H1 (cell line): ENCODE data around the gene LANCL2. TPM values are rescaled to one million over a fixed set of nuclear protein-coding genes. Genes with fewer than 3 reads are reported as not detected.

Experiments
- CTCF ChIA-PET: fragments of 300-600 bp; sonication (Branson Sonifier 250); formaldehyde crosslinking; loops from one replicate; lab custom pipeline; 2021; ENCODE audit not compliant: partially characterized antibody; lab: Charles Lee
- POLR2A ChIA-PET: fragments of 300-600 bp; sonication (Branson Sonifier 250); formaldehyde crosslinking; loops from one replicate; lab custom pipeline; 2021; ENCODE audit warnings: inconsistent platforms; ENCODE audit not compliant: partially characterized antibody; lab: Charles Lee
- DNase-seq, 2 experiments: peaks; one replicate each; pipeline versions ENCODE4 v3.0.0 to v3.0.0-alpha.2; 2010 to 2022; ENCODE audit warnings: low spot score in 2 of 2, low read depth in 1 of 2, mixed read lengths in 1 of 2
- FAIRE-seq: peaks from 2 replicates; lab custom pipeline; 2011; peaks lifted over from hg19 to GRCh38; lab: Jason Lieb, UNC
- H2AFZ ChIP-seq: 2 replicates; pipeline ENCODE4 v1.8.1; 2012; ENCODE audit warnings: low read length, inconsistent platforms
- H2AK5ac ChIP-seq: 2 replicates; pipeline ENCODE4 v1.6.1; 2013; ENCODE audit warnings: low read depth, low read length
- H2BK120ac ChIP-seq: replicated peaks from 2 replicates; pipeline ENCODE3; 2013; ENCODE audit warnings: low read depth, low read length, inconsistent platforms
- H2BK12ac ChIP-seq: 2 replicates; pipeline ENCODE4 v1.6.1; 2013; ENCODE audit warnings: low read depth, low read length
- H2BK15ac ChIP-seq: 2 replicates; pipeline ENCODE4 v1.6.1; 2013; ENCODE audit warnings: low read length
- H2BK20ac ChIP-seq: 2 replicates; pipeline ENCODE4 v1.6.1; 2013; ENCODE audit warnings: low read length
- H2BK5ac ChIP-seq: 2 replicates; pipeline ENCODE4 v1.6.1; 2013; ENCODE audit warnings: low read depth, low read length
- H3K14ac ChIP-seq: 2 replicates; pipeline ENCODE4 v1.6.1; 2013; ENCODE audit warnings: inconsistent platforms; ENCODE audit not compliant: insufficient read length
- H3K18ac ChIP-seq: 2 replicates; pipeline ENCODE4 v1.6.1; 2013; ENCODE audit warnings: low read length; ENCODE audit errors: extremely low read depth
- H3K23ac ChIP-seq: 2 replicates; pipeline ENCODE4 v1.6.1; 2013; ENCODE audit warnings: inconsistent platforms; ENCODE audit not compliant: insufficient read length
- H3K23me2 ChIP-seq: 2 replicates; pipeline ENCODE4 v1.6.1; 2013; ENCODE audit warnings: low read depth, low read length
- H3K27ac ChIP-seq: 2 replicates; pipeline ENCODE4 v1.6.1; 2011; ENCODE audit warnings: low read depth, low read length, inconsistent platforms
- H3K27me3 ChIP-seq, 4 experiments: replicated peaks in 1 of 4; 1 replicate in 1 of 4; 2 replicates in 3 of 4; pipeline versions ENCODE4 v1.6.1 to v1.8.1; 2011 to 2013; ENCODE audit warnings: low read length in 3 of 4, mild to moderate bottlenecking in 3 of 4, inconsistent platforms in 2 of 4, mixed read lengths in 2 of 4, moderate library complexity in 1 of 4; ENCODE audit not compliant: control insufficient read depth in 3 of 4, insufficient read depth in 3 of 4; ENCODE audit errors: extremely low read depth in 1 of 4
- H3K36me3 ChIP-seq, 4 experiments: 2 replicates each; pipeline versions ENCODE4 v1.6.1 to v1.8.1; 2011 to 2013; ENCODE audit warnings: mild to moderate bottlenecking in 4 of 4, low read length in 3 of 4, moderate library complexity in 2 of 4, control low read depth in 1 of 4, inconsistent platforms in 1 of 4; ENCODE audit not compliant: insufficient read depth in 4 of 4, control insufficient read depth in 2 of 4
- H3K4ac ChIP-seq: replicated peaks from 2 replicates; pipeline ENCODE3; 2013; ENCODE audit warnings: low read length, low read depth, mixed read lengths, inconsistent platforms; ENCODE audit not compliant: insufficient read length
- H3K4me1 ChIP-seq, 4 experiments: replicated peaks in 1 of 4; 1 replicate in 1 of 4; 2 replicates in 3 of 4; pipeline versions ENCODE4 v1.6.1 to v1.8.1; 2011 to 2013; ENCODE audit warnings: low read length in 3 of 4, inconsistent platforms in 2 of 4, mixed read lengths in 1 of 4; ENCODE audit not compliant: insufficient read depth in 4 of 4, control insufficient read depth in 3 of 4
- H3K4me2 ChIP-seq, 2 experiments: 2 replicates each; pipeline versions ENCODE4 v1.6.1 to v1.8.1; 2011 to 2013; ENCODE audit warnings: low read depth in 2 of 2, low read length in 2 of 2, control low read depth in 1 of 2, inconsistent platforms in 1 of 2, mild to moderate bottlenecking in 1 of 2; ENCODE audit not compliant: insufficient read depth in 1 of 2
- H3K4me3 ChIP-seq, 4 experiments: fragments of 200-600, 300-600 bp in 1 of 4; sonication (generic), shearing (Covaris generic), sonication (Bioruptor Twin) in 1 of 4; 2 replicates each; pipeline versions ENCODE4 v1.5.1 to v1.8.1; 2011 to 2016; ENCODE audit warnings: low read length in 4 of 4, low read depth in 3 of 4, control low read depth in 2 of 4, inconsistent platforms in 2 of 4, mild to moderate bottlenecking in 2 of 4, mixed read lengths in 1 of 4, moderate library complexity in 1 of 4; ENCODE audit not compliant: insufficient read depth in 2 of 4; ENCODE audit errors: extremely low read depth in 1 of 4
- H3K56ac ChIP-seq: replicated peaks from 2 replicates; pipeline ENCODE3; 2013; ENCODE audit warnings: low read depth, mild to moderate bottlenecking, mixed read lengths, low read length, inconsistent platforms; ENCODE audit not compliant: insufficient read length
- H3K79me1 ChIP-seq: 2 replicates; pipeline ENCODE4 v1.6.1; 2013; ENCODE audit warnings: low read depth, low read length, control low read depth
- H3K79me2 ChIP-seq, 2 experiments: 2 replicates each; pipeline versions ENCODE4 v1.6.1 to v1.8.1; 2012 to 2013; ENCODE audit warnings: low read length in 2 of 2, mild to moderate bottlenecking in 2 of 2, inconsistent platforms in 1 of 2; ENCODE audit not compliant: insufficient read depth in 2 of 2, control insufficient read depth in 1 of 2
- H3K9ac ChIP-seq, 4 experiments: replicated peaks in 1 of 4; 1 replicate in 1 of 4; 2 replicates in 3 of 4; pipeline versions ENCODE4 v1.6.1 to v1.8.1; 2011 to 2013; ENCODE audit warnings: low read depth in 3 of 4, low read length in 3 of 4, control low read depth in 2 of 4, mild to moderate bottlenecking in 2 of 4, moderate library complexity in 2 of 4, inconsistent platforms in 1 of 4; ENCODE audit errors: extremely low read depth in 1 of 4
- H3K9me3 ChIP-seq, 2 experiments: 2 replicates each; pipeline versions ENCODE4 v1.6.1 to v1.8.1; 2012 to 2013; ENCODE audit warnings: mild to moderate bottlenecking in 2 of 2, moderate library complexity in 2 of 2, control low read depth in 1 of 2, inconsistent platforms in 1 of 2, low read depth in 1 of 2, low read length in 1 of 2, mixed read lengths in 1 of 2; ENCODE audit not compliant: insufficient read depth in 2 of 2
- H4K20me1 ChIP-seq, 2 experiments: replicated peaks in 1 of 2; 2 replicates each; pipeline versions ENCODE3 to v1.8.1; 2011 to 2013; ENCODE audit warnings: inconsistent platforms in 2 of 2, low read length in 2 of 2, mild to moderate bottlenecking in 1 of 2; ENCODE audit not compliant: insufficient read depth in 2 of 2, control insufficient read depth in 1 of 2
- H4K5ac ChIP-seq: 2 replicates; pipeline ENCODE4 v1.6.1; 2013; ENCODE audit warnings: low read length, low read depth, mixed read lengths, inconsistent platforms; ENCODE audit not compliant: insufficient read length
- H4K8ac ChIP-seq: 2 replicates; pipeline ENCODE4 v1.8.0; 2013; ENCODE audit warnings: mild to moderate bottlenecking, moderate library complexity, low read length, inconsistent platforms; ENCODE audit not compliant: insufficient read depth; ENCODE audit errors: extremely low read depth
- H4K91ac ChIP-seq: replicated peaks from 2 replicates; pipeline ENCODE3; 2013; ENCODE audit warnings: low read length, mixed read lengths, inconsistent platforms; ENCODE audit not compliant: insufficient read length
- BACH1 ChIP-seq: IDR thresholded peaks from 2 replicates; pipeline ENCODE4 v1.6.1; 2012; ENCODE audit warnings: low read length, improper control_type of control experiment
- BCL11A ChIP-seq, 2 experiments: IDR thresholded peaks; one replicate each; pipeline ENCODE4 v1.6.1; 2011; ENCODE audit warnings: low read depth in 2 of 2, low read length in 2 of 2, mild to moderate bottlenecking in 2 of 2
- CBX8 ChIP-seq: fragments of 300-800, 300-1000 bp; sonication (generic); IDR thresholded peaks from 2 replicates; pipeline ENCODE4 v1.7.1; 2016; ENCODE audit warnings: low read depth, low read length, borderline replicate concordance
- CHD1 ChIP-seq: IDR thresholded peaks from 2 replicates; pipeline ENCODE4 v1.6.1; 2012; ENCODE audit warnings: low read depth, low read length, improper control_type of control experiment
- GTF2F1 ChIP-seq: IDR thresholded peaks from 2 replicates; pipeline ENCODE4 v1.6.1; 2012; ENCODE audit warnings: low read depth, low read length, improper control_type of control experiment, borderline replicate concordance
- HDAC2 ChIP-seq, 2 experiments: fragments of 300-600 bp in 1 of 2; sonication (generic) in 1 of 2; IDR thresholded peaks; 2 replicates each; pipeline ENCODE4 v1.6.1; 2011 to 2012; ENCODE audit warnings: low read depth in 2 of 2, low read length in 2 of 2, mild to moderate bottlenecking in 2 of 2, moderate library complexity in 2 of 2, borderline replicate concordance in 1 of 2, inconsistent platforms in 1 of 2
- HDAC6 ChIP-seq: IDR thresholded peaks from one replicate; pipeline ENCODE4 v1.7.1; 2012; ENCODE audit warnings: low read depth, mild to moderate bottlenecking, inconsistent platforms, low read length, moderate library complexity
- MAFK ChIP-seq: IDR thresholded peaks from 2 replicates; pipeline ENCODE4 v1.6.1; 2012; ENCODE audit warnings: low read depth, mild to moderate bottlenecking, improper control_type of control experiment, low read length
- NRF1 ChIP-seq: IDR thresholded peaks from 2 replicates; pipeline ENCODE4 v1.6.1; 2011; ENCODE audit warnings: mild to moderate bottlenecking, low read depth, low read length, improper control_type of control experiment
- POLR2A ChIP-seq, 2 experiments: IDR thresholded peaks; 1 replicate in 1 of 2; 2 replicates in 1 of 2; pipeline ENCODE4 v1.6.1; 2011; ENCODE audit warnings: low read depth in 2 of 2, low read length in 2 of 2, mild to moderate bottlenecking in 2 of 2; ENCODE audit errors: control extremely low read depth in 1 of 2
- SIX5 ChIP-seq: IDR thresholded peaks from 2 replicates; pipeline ENCODE4 v1.6.1; 2011; ENCODE audit warnings: mild to moderate bottlenecking, low read depth, low read length
- SP1 ChIP-seq: IDR thresholded peaks from 2 replicates; pipeline ENCODE4 v1.6.1; 2011; ENCODE audit warnings: low read depth, low read length
- SRF ChIP-seq: IDR thresholded peaks from 2 replicates; pipeline ENCODE4 v1.6.1; 2011; ENCODE audit warnings: mild to moderate bottlenecking, low read depth, low read length, moderate library complexity
- TBP ChIP-seq: IDR thresholded peaks from 2 replicates; pipeline ENCODE4 v1.6.1; 2011; ENCODE audit warnings: low read depth, low read length, improper control_type of control experiment
- TEAD4 ChIP-seq: IDR thresholded peaks from 2 replicates; pipeline ENCODE4 v1.6.1; 2012; ENCODE audit warnings: low read depth, low read length, inconsistent platforms, mixed read lengths
- WGBS, 2 experiments: shearing (Covaris generic) in 1 of 2; methylation state at CpG; one replicate each; pipeline versions ENCODE4 v1.1.6 to v1.1.7; 2013 to 2015; ENCODE audit warnings: low lambda C conversion rate in 2 of 2, mixed read lengths in 2 of 2, inconsistent platforms in 1 of 2, low coverage in 1 of 2, missing lambda C conversion rate in 1 of 2; ENCODE audit not compliant: insufficient replicate concordance in 2 of 2, insufficient coverage in 1 of 2, insufficient read length in 1 of 2; ENCODE audit errors: extremely low coverage in 1 of 2, missing lambda C conversion rate in 1 of 2; 5-methylcytosine and 5-hydroxymethylcytosine counted together
- polyA plus RNA-seq, 7 experiments: library from polyadenylated mRNA; depleted of rRNA in 3 of 7; stranded (reverse) in 5 of 7; unstranded in 2 of 7; fragments of >200 nt in 5 of 7; fragments of 200-250 nt in 2 of 7; gene quantifications; 1 replicate in 5 of 7; 2 replicates in 1 of 7; 4 replicates in 1 of 7; pipeline versions ENCODE4 v1.2.1 to v1.2.3, GENCODE V29; 2011 to 2013; ENCODE audit warnings: missing spikeins in 2 of 7, mixed read lengths in 2 of 7
- total RNA-seq: library from RNA; stranded (reverse); fragmentation: NEBNext Ultra II Directional; extraction: Animal tissue kit (Norgen Biotek cat#: 25700); gene quantifications from 2 replicates; pipeline ENCODE4 v1.2.1, GENCODE V29; 2021

LANCL2 gene
- total and polyA plus RNA-seq, 2 of the 8 experiments (the other 6 are each of a cell fraction or from before 2014, with no cell fraction given): 9.2 to 9.5 TPM

- Histone ChIP-seq H3K36me3 (no peaks in the 10 kb centered on the region), H2AFZ (no peak overlapping the region), H3K56ac (no peak overlapping the region), H3K4me3 (no peak overlapping the region), H3K4me2 (no peak overlapping the region), H2AK5ac (no peak overlapping the region), H3K23me2 (no peaks in the 10 kb centered on the region), H3K23ac (no peak overlapping the region), H2BK12ac (no peak overlapping the region), H4K8ac (no peak overlapping the region), H3K4me1 (no peaks in the 10 kb centered on the region), H3K9me3 (no peaks in the 10 kb centered on the region), H3K4ac (no peak overlapping the region), H2BK20ac (no peak overlapping the region), H2BK120ac (no peak overlapping the region), H2BK5ac (no peak overlapping the region), H3K27me3 (no peaks in the 10 kb centered on the region), H4K5ac (no peak overlapping the region), H4K20me1 (no peaks in the 10 kb centered on the region), H4K91ac (no peak overlapping the region), H3K79me2 (no peaks in the 10 kb centered on the region), H3K27ac (no peak overlapping the region), H3K79me1 (no peaks in the 10 kb centered on the region), H3K9ac (no peak overlapping the region), H2BK15ac (no peak overlapping the region), H3K18ac (no peak overlapping the region), H3K14ac (no peak overlapping the region)
- DNase-seq: no peak
- ChIA-PET CTCF (no interaction called here), POLR2A (interaction anchor here (0.6 to 3.7 kb wide), 2 partner anchors 11 to 97 kb away, joined by 4 to 32 read pairs; partner anchors contain the start of gene LANCL2)
- FAIRE-seq: no peak
- 86% methylated on average over 4 of the region's 4 CpGs; no CpG with 5 or more reads in 1 of the 2 experiments for WGBS, 2 experiments
- TF ChIP-seq MAFK (no peak), POLR2A (IDR thresholded peaks at IDR 0.05; ENCODE audit: control extremely low read depth in 1 of 2, low read depth in 2 of 2, low read length in 2 of 2) (no peak), NRF1 (no peak), BCL11A (IDR thresholded peaks at IDR 0.05; ENCODE audit: low read depth in 2 of 2, low read length in 2 of 2) (no peak), TEAD4 (no peak), TBP (no peak), SIX5 (no peak), SRF (no peak), HDAC2 (IDR thresholded peaks at IDR 0.05; ENCODE audit: borderline replicate concordance in 1 of 2, low read depth in 2 of 2, low read length in 2 of 2) (no peak), GTF2F1 (no peak), BACH1 (no peak), CHD1 (no peak), HDAC6 (no peak), SP1 (no peak), CBX8 (no peak)
These were observed 12.2 kb downstream of the LANCL2 start for GRCh38 chr7:55377162-55377817.
